SJSA1 (cell line): Measurements from ENCODE around the gene OOSP1. TPM values are rescaled to one million over a fixed set of nuclear protein-coding genes. Genes with fewer than 3 reads are reported as not detected.

Experiments used
- total RNA-seq: library from RNA; depleted of rRNA; stranded (reverse); fragments of >200 nt; shearing (Covaris generic); gene quantifications from 2 replicates; pipeline ENCODE4 v1.2.3, GENCODE V29; 2014; rRNA removed

OOSP1 gene
- total RNA-seq, 1 experiment from 2014 or later = not detected

Other genes starting within 250 kb of the OOSP1 start
- gene OR10V1, start 224.6 kb upstream of the OOSP1 start, total RNA-seq = not detected in 2 replicates
- 29.7 and 31.3 TPM in 2 replicates for gene STX3, start 183.1 kb upstream of the OOSP1 start, total RNA-seq
- 93.0 and 117 TPM in 2 replicates for gene MRPL16, start 127.7 kb upstream of the OOSP1 start, total RNA-seq
- gene CBLIF, start 92.9 kb upstream of the OOSP1 start, total RNA-seq = not detected in 2 replicates
- gene TCN1, start 71.9 kb upstream of the OOSP1 start, total RNA-seq = not detected in 2 replicates
- gene OOSP3, start 59.6 kb upstream of the OOSP1 start, total RNA-seq = not detected in 2 replicates
- not detected in 2 replicates for gene OOSP4A, start 25.6 kb downstream of the OOSP1 start, total RNA-seq
- not detected in 2 replicates for gene OOSP4B, start 78.7 kb downstream of the OOSP1 start, total RNA-seq
- not detected in 2 replicates for gene OOSP2, start 102.0 kb downstream of the OOSP1 start, total RNA-seq
- gene MS4A3, start 118.2 kb downstream of the OOSP1 start, total RNA-seq = not detected in 2 replicates
- gene MS4A2, start 150.2 kb downstream of the OOSP1 start, total RNA-seq = not detected in 2 replicates
- not detected in 2 replicates for gene MS4A6A, start 244.7 kb downstream of the OOSP1 start, total RNA-seq